Measurements from ENCODE around the gene SNX33. TPM values are rescaled to one million over a fixed set of nuclear protein-coding genes. Genes with fewer than 3 reads are reported as not detected.

Gene SNX33
- total RNA-seq (1 to 10 TPM; 1.7 TPM), polyA plus RNA-seq (under 1 TPM; 0.05 to 0.44 (median 0.30) TPM), total RNA-seq (3.0 to 9.0 (median 4.9) reads per million in 6 experiments)

GRCh38 chr15:75647370-75648155, at the start of gene SNX33:
SNX33 (plus strand) TSS chr15:75647912; CDS start chr15:75649103, 1,191 bp downstream.
- Mint-ChIP-seq H3K36me3 (no peaks in the 10 kb centered on the region), H3K27me3 (no peaks in the 10 kb centered on the region), H3K4me3 (peak within 1 kb of the TSS; percentile 79 to 93 (median 87)), H3K4me1 (peaks cover 11 to 37% (median 33%) of the 10 kb centered on the region in 4 donors), H3K9me3 (no peaks in the 10 kb centered on the region), H3K27ac (peak within 1 kb of the TSS; percentile 61 to 88 (median 78))
- POLR2A ChIA-PET = interaction anchor here (0.5 to 2.4 kb wide), 11 partner anchors 9 to 294 kb away, joined by 3 to 13 read pairs (median 6); partner anchors contain the start of genes MAN2C1, SIN3A and SNUPN
- ATAC-seq (peak; percentile 70 to 83), DNase-seq (peak in 9 of 10 donors; percentile 12 to 68 (median 48))

- DNase-seq (no peak), ATAC-seq (no peak)
- POLR2A ChIA-PET = interaction anchor here (1.3 kb wide), 1 partner anchor 42 kb away, joined by 7 read pairs; the partner anchor contains the start of gene IMP3
- Mint-ChIP-seq H3K27me3 (no peaks in the 10 kb centered on the region), H3K4me1 (peaks cover 14 to 25% (median 21%) of the 10 kb centered on the region in 4 donors), H3K4me3 (no peak overlapping the region), H3K9me3 (no peaks in the 10 kb centered on the region), H3K27ac (peak overlapping the region in 5 of 10 donors; percentile 13 to 69 (median 47)), H3K36me3 (peaks cover 0 to 70% (median 29%) of the 10 kb centered on the region in 3 donors)
Observed at GRCh38 chr15:75598361-75598760, 49.4 kb upstream of the SNX33 start.

- Mint-ChIP-seq H3K27ac (peak overlapping the region in 1 of 10 donors; percentile 46), H3K9me3 (no peaks in the 10 kb centered on the region), H3K4me3 (no peak overlapping the region), H3K4me1 (peaks cover 14 to 29% (median 21%) of the 10 kb centered on the region in 4 donors), H3K36me3 (peaks cover 0 to 68% (median 31%) of the 10 kb centered on the region in 3 donors), H3K27me3 (no peaks in the 10 kb centered on the region)
- DNase-seq = no peak
- no peak for ATAC-seq
- POLR2A ChIA-PET = no interaction called here
Observed at GRCh38 chr15:75599401-75599800, 48.3 kb upstream of the SNX33 start.

GRCh38 chr15:75606026-75606425, 41.7 kb upstream of the SNX33 start:
- Mint-ChIP-seq H3K36me3 (peaks cover 5 to 48% (median 22%) of the 10 kb centered on the region in 3 donors), H3K27me3 (no peaks in the 10 kb centered on the region), H3K27ac (peak overlapping the region; percentile 75 to 92 (median 86)), H3K4me1 (peaks cover 29 to 56% (median 44%) of the 10 kb centered on the region in 4 donors), H3K4me3 (peak overlapping the region; percentile 51 to 82 (median 76)), H3K9me3 (no peaks in the 10 kb centered on the region)
- POLR2A ChIA-PET = interaction anchor here (1.7 to 3.4 kb wide), 5 partner anchors 14 to 152 kb away, joined by 5 to 23 read pairs (median 9); partner anchors contain the start of genes IMP3, PTPN9 and SNUPN
- ATAC-seq (no peak), DNase-seq (no peak)

- Mint-ChIP-seq H3K4me1 (peaks cover 26 to 51% (median 44%) of the 10 kb centered on the region in 4 donors), H3K9me3 (no peaks in the 10 kb centered on the region), H3K27me3 (no peaks in the 10 kb centered on the region), H3K4me3 (peak overlapping the region; percentile 51 to 82 (median 76)), H3K27ac (peak overlapping the region; percentile 75 to 92 (median 88)), H3K36me3 (peaks cover 5 to 49% (median 20%) of the 10 kb centered on the region in 3 donors)
- DNase-seq (peak in 5 of 10 donors; percentile 20 to 57 (median 42)), ATAC-seq (peak; percentile 76 to 85)
- POLR2A ChIA-PET = interaction anchor here (0.9 to 3.4 kb wide), 8 partner anchors 9 to 239 kb away, joined by 3 to 23 read pairs (median 7); partner anchors contain the start of genes IMP3, MAN2C1, PTPN9 and SIN3A
Observed at GRCh38 chr15:75606711-75607699, 40.7 kb upstream of the SNX33 start.

- Mint-ChIP-seq H3K4me1 (peaks cover 14 to 17% (median 17%) of the 10 kb centered on the region in 4 donors), H3K9me3 (no peaks in the 10 kb centered on the region), H3K4me3 (no peak overlapping the region), H3K27ac (peak overlapping the region in 4 of 10 donors; percentile 16 to 43 (median 34)), H3K36me3 (peaks cover 0 to 89% (median 23%) of the 10 kb centered on the region in 3 donors), H3K27me3 (no peaks in the 10 kb centered on the region)
- ATAC-seq (no peak), DNase-seq (no peak)
- POLR2A ChIA-PET = no interaction called here
Observed at GRCh38 chr15:75616766-75617165, 30.9 kb upstream of the SNX33 start.

GRCh38 chr15:75620058-75620820, 27.5 kb upstream of the SNX33 start:
- Mint-ChIP-seq H3K4me1 (peaks cover 15 to 37% (median 30%) of the 10 kb centered on the region in 4 donors), H3K4me3 (peak overlapping the region in 3 of 10 donors; percentile 38 to 45 (median 44)), H3K27ac (peak overlapping the region in 9 of 10 donors; percentile 12 to 89 (median 67)), H3K9me3 (no peaks in the 10 kb centered on the region), H3K27me3 (no peaks in the 10 kb centered on the region), H3K36me3 (peaks cover 0 to 56% (median 14%) of the 10 kb centered on the region in 3 donors)
- POLR2A ChIA-PET = interaction anchor here (0.5 to 1.6 kb wide), 4 partner anchors 13 to 42 kb away, joined by 3 to 7 read pairs (median 4); partner anchors contain the start of genes IMP3 and PTPN9
- no peak for DNase-seq
- ATAC-seq = no peak

- DNase-seq (no peak), ATAC-seq (no peak)
- no peaks in the 10 kb centered on the region for H3K9me3 Mint-ChIP-seq
- no peaks in the 10 kb centered on the region for H3K27me3 Mint-ChIP-seq
- H3K27ac Mint-ChIP-seq = peak overlapping the region in 9 of 10 donors; percentile 12 to 86 (median 57)
- H3K36me3 Mint-ChIP-seq = peaks cover 0 to 50% (median 11%) of the 10 kb centered on the region in 3 donors
- peaks cover 17 to 39% (median 32%) of the 10 kb centered on the region in 4 donors for H3K4me1 Mint-ChIP-seq
- POLR2A ChIA-PET = interaction anchor here (0.5 to 1.6 kb wide), 4 partner anchors 14 to 43 kb away, joined by 3 to 7 read pairs (median 4); partner anchors contain the start of genes IMP3 and PTPN9
- peak overlapping the region in 4 of 10 donors; percentile 2 to 60 (median 15) for H3K4me3 Mint-ChIP-seq
Observed at GRCh38 chr15:75620841-75621391, 26.8 kb upstream of the SNX33 start.

GRCh38 chr15:75622505-75622904, 25.2 kb upstream of the SNX33 start:
- Mint-ChIP-seq H3K36me3 (peaks cover 0 to 35% (median 7%) of the 10 kb centered on the region in 3 donors), H3K27ac (peak overlapping the region in 9 of 10 donors; percentile 12 to 83 (median 57)), H3K4me3 (peak overlapping the region in 4 of 10 donors; percentile 4 to 35 (median 8)), H3K27me3 (no peaks in the 10 kb centered on the region), H3K4me1 (peaks cover 19 to 46% (median 39%) of the 10 kb centered on the region in 4 donors), H3K9me3 (no peaks in the 10 kb centered on the region)
- POLR2A ChIA-PET = no interaction called here
- ATAC-seq (no peak), DNase-seq (no peak)

GRCh38 chr15:75625542-75626347, 22.0 kb upstream of the SNX33 start, which contains the start of gene SNUPN:
SNUPN (minus strand) TSS chr15:75625725; CDS start chr15:75621051, 4,674 bp downstream.
- Mint-ChIP-seq H3K9me3 (no peaks in the 10 kb centered on the region), H3K36me3 (peaks cover 0 to 10% (median 0%) of the 10 kb centered on the region in 3 donors), H3K27me3 (no peaks in the 10 kb centered on the region), H3K4me1 (peaks cover 16 to 39% (median 32%) of the 10 kb centered on the region in 4 donors), H3K27ac (peak within 1 kb of the TSS; percentile 91 to 100 (median 98)), H3K4me3 (peak within 1 kb of the TSS; percentile 90 to 100 (median 96))
- DNase-seq (peak; percentile 83 to 96 (median 90)), ATAC-seq (peak; percentile 89 to 92)
- POLR2A ChIA-PET = interaction anchor here (0.6 to 5.1 kb wide), 14 partner anchors 10 to 277 kb away, joined by 3 to 143 read pairs (median 8); partner anchors contain the start of genes IMP3, MAN2C1, PTPN9 and SIN3A

All from naive thymus-derived CD8-positive, alpha-beta T cell (primary cell).